Vagina (tissue), 2 donors: Measurements from ENCODE around the gene ASB6.

Source experiments
- POLR2A ChIP-seq, 2 donors: fragments of 450-650 bp; IDR thresholded peaks; one replicate each; pipeline ENCODE4 v1.6.1; 2017; ENCODE audit warnings: antibody characterized with exemption in 2 of 2, mild to moderate bottlenecking in 2 of 2, moderate library complexity in 2 of 2
- POLR2AphosphoS5 ChIP-seq, 2 donors: sonication (generic); formaldehyde crosslinking; IDR thresholded peaks; one replicate each; pipeline ENCODE4 v1.9.0; 2017; ENCODE audit warnings: antibody characterized with exemption in 2 of 2, mild to moderate bottlenecking in 2 of 2, low read depth in 1 of 2; ENCODE audit not compliant: insufficient read depth in 1 of 2
- TF ChIP-seq, protein P1 (sequence below), 3 experiments: fragments of 450-650 bp in 2 of 3; fragments of 200-600 bp in 1 of 3; sonication (generic) in 1 of 3; IDR thresholded peaks; one replicate each; pipeline ENCODE4 v1.5.1; 2017 to 2019; ENCODE audit warnings: antibody characterized with exemption in 3 of 3, mild to moderate bottlenecking in 2 of 3, moderate library complexity in 2 of 3

DNA sequence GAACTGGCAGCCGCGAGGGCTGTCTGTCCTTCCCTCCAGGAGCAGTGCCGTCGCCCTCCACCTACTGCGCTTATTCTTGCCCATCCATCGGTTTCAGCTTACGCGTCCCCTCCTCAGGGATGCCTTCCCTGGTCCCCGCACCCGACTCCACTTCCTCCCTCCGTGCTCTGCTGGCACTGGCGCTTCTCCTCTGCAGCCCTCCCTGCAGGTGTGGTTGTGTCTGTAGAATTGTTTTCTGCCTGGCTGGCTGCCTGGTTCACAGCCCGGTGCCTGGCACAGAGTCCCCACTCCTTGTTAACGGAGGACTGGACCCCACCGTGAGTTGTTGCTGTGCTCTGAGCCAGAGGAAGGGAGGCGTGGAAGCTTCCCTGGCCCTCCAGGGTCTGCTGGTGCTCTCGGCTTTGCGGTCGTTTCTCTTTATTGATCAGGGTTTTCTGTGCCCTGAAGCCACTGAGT, 10.2 kb downstream of the ASB6 start:
- TF ChIP-seq POLR2A (IDR thresholded peaks at IDR 0.05), result no peak
- TF ChIP-seq, protein P1, sequence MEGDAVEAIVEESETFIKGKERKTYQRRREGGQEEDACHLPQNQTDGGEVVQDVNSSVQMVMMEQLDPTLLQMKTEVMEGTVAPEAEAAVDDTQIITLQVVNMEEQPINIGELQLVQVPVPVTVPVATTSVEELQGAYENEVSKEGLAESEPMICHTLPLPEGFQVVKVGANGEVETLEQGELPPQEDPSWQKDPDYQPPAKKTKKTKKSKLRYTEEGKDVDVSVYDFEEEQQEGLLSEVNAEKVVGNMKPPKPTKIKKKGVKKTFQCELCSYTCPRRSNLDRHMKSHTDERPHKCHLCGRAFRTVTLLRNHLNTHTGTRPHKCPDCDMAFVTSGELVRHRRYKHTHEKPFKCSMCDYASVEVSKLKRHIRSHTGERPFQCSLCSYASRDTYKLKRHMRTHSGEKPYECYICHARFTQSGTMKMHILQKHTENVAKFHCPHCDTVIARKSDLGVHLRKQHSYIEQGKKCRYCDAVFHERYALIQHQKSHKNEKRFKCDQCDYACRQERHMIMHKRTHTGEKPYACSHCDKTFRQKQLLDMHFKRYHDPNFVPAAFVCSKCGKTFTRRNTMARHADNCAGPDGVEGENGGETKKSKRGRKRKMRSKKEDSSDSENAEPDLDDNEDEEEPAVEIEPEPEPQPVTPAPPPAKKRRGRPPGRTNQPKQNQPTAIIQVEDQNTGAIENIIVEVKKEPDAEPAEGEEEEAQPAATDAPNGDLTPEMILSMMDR (IDR thresholded peaks at IDR 0.05), result no peak
- no peak for TF ChIP-seq POLR2AphosphoS5 (IDR thresholded peaks at IDR 0.05; ENCODE audit: insufficient read depth in 1 of 2, low read depth in 1 of 2)
